Osteocyte (in vitro differentiated cells): ENCODE results near the gene SMARCE1. TPM values are rescaled to one million over a fixed set of nuclear protein-coding genes. Genes with fewer than 3 reads are reported as not detected.
A peak's percentile ranks its signal among the peaks of the same experiment; 100 is the strongest.

Experiments
- DNase-seq: peaks from one replicate; pipeline ENCODE4 v3.0.0; 2021; ENCODE audit warnings: mixed read lengths; ENCODE audit not compliant: unreplicated experiment; ENCODE audit errors: extremely low spot score
- H3K27ac Mint-ChIP-seq: one replicate; pipeline ENCODE4 v1.8.0; 2021; ENCODE audit warnings: mild to moderate bottlenecking, mixed read lengths; ENCODE audit not compliant: unreplicated experiment
- H3K27me3 Mint-ChIP-seq: one replicate; pipeline ENCODE4 v1.8.0; 2021; ENCODE audit warnings: mixed read lengths; ENCODE audit not compliant: unreplicated experiment
- H3K36me3 Mint-ChIP-seq: one replicate; pipeline ENCODE4 v1.8.0; 2021; ENCODE audit warnings: mixed read lengths; ENCODE audit not compliant: unreplicated experiment
- H3K4me1 Mint-ChIP-seq: one replicate; pipeline ENCODE4 v1.8.0; 2021; ENCODE audit warnings: mixed read lengths; ENCODE audit not compliant: unreplicated experiment
- H3K4me3 Mint-ChIP-seq: one replicate; pipeline ENCODE4 v1.8.0; 2021; ENCODE audit warnings: mild to moderate bottlenecking, moderate library complexity, mixed read lengths; ENCODE audit not compliant: unreplicated experiment
- H3K9me3 Mint-ChIP-seq: one replicate; pipeline ENCODE4 v1.8.0; 2021; ENCODE audit warnings: mixed read lengths; ENCODE audit not compliant: unreplicated experiment
- total RNA-seq: library from RNA; stranded (reverse); gene quantifications from 2 replicates; pipeline ENCODE4 v1.2.1, GENCODE V29; 2021
- TF ChIP-seq, protein P1 (sequence below): fragments of 200-600 bp; sonication (generic); IDR thresholded peaks from 2 replicates; pipeline ENCODE4 v1.5.0; 2021; ENCODE audit warnings: antibody characterized with exemption, mild to moderate bottlenecking, moderate library complexity

SMARCE1 gene
- total RNA-seq, 1 donor from 2014 or later, result 145 TPM

DNA sequence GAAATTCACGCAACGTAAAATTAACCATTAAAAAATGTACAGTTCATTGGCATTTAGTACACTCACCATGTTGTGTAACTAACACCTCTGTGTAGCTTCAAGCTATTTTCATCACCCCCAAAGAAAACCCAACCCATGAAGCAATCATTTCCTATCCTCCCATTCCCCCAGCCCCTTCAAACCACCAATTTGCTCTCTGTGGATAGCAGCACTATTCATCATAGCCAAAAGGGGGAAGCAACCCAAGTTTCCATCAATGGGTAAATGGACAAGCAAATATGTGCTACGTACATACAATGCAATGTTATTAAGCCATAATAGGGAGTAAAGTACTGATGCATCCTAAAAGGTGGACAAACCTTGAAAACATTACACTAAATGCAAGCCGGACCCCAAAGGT is 28.3 kb upstream of the SMARCE1 start:
- no peak overlapping the region for H3K27ac Mint-ChIP-seq
- TF ChIP-seq, protein P1, sequence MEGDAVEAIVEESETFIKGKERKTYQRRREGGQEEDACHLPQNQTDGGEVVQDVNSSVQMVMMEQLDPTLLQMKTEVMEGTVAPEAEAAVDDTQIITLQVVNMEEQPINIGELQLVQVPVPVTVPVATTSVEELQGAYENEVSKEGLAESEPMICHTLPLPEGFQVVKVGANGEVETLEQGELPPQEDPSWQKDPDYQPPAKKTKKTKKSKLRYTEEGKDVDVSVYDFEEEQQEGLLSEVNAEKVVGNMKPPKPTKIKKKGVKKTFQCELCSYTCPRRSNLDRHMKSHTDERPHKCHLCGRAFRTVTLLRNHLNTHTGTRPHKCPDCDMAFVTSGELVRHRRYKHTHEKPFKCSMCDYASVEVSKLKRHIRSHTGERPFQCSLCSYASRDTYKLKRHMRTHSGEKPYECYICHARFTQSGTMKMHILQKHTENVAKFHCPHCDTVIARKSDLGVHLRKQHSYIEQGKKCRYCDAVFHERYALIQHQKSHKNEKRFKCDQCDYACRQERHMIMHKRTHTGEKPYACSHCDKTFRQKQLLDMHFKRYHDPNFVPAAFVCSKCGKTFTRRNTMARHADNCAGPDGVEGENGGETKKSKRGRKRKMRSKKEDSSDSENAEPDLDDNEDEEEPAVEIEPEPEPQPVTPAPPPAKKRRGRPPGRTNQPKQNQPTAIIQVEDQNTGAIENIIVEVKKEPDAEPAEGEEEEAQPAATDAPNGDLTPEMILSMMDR, result no peak
- H3K36me3 Mint-ChIP-seq, result no peaks in the 10 kb centered on the region
- no peak for DNase-seq
- H3K9me3 Mint-ChIP-seq, result no peaks in the 10 kb centered on the region
- H3K27me3 Mint-ChIP-seq, result peaks cover 85% of the 10 kb centered on the region
- no peak overlapping the region for H3K4me3 Mint-ChIP-seq
- no peaks in the 10 kb centered on the region for H3K4me1 Mint-ChIP-seq

DNA sequence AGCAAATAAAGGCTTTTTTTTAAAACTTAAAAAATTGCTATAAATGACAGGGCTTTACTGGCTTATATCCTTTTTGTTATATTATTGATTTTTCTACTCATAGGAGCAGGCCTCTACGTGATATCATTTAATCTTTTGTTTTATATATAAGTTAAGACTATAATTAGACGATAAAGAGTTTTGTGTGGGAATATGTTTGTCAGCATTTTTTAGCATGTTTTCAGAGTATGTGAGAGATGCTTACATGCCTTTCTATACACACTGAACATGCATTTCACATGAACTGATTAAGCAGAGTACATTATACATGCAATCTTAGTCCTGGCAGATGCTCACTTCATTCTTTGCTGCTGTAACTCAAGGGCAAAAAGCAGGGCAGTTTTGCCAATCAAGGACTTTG is 25.0 kb upstream of the SMARCE1 start:
- Mint-ChIP-seq H3K4me3 (no peak overlapping the region), H3K27ac (no peak overlapping the region), H3K9me3 (no peaks in the 10 kb centered on the region), H3K27me3 (peaks cover 79% of the 10 kb centered on the region), H3K4me1 (no peaks in the 10 kb centered on the region), H3K36me3 (no peaks in the 10 kb centered on the region)
- DNase-seq, result no peak
- TF ChIP-seq, protein P1, result no peak

DNA sequence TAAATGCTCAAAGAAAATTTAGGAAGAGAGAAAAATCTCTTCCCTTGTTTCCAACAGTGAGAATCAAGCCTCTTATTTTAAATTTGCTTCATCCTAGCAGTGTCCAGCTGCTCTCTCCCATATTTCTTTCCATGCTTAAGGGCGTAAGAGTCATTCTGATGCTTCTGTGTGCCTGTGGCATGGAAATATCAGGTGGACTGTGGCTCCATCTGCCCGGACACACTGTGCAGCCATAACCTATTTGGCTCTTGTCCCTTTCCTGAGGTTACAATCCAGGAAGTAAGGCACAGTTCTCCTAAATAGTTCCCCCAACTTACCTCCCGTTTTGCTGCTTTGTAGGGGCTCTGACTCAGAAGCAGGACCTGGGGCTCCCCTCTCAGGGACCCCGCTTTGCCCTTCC is 23.7 kb upstream of the SMARCE1 start:
- TF ChIP-seq, protein P1, result no peak
- Mint-ChIP-seq H3K9me3 (no peaks in the 10 kb centered on the region), H3K27ac (no peak overlapping the region), H3K36me3 (no peaks in the 10 kb centered on the region), H3K4me3 (no peak overlapping the region), H3K27me3 (peaks cover 73% of the 10 kb centered on the region), H3K4me1 (no peaks in the 10 kb centered on the region)
- no peak for DNase-seq

DNA sequence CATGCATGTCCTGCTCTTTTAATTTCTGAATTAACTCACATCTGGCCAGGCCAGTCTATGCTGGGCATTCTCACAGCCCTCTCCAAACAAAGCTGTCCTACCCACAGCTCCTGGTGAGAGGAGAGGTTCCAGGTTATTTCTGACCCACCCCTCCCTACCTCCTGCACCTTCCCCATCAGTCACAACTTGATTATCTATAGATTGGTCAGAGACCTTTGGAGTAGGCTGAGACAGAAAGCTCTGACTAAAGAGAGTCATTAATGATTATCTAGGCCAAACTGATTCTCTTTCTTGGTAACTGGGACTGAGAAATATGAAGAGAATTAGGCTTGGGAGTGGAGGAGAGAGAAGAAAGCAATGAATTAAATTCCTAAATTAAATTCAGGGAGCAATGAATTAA is 18.7 kb upstream of the SMARCE1 start:
- TF ChIP-seq, protein P1, result no peak
- H3K4me1 Mint-ChIP-seq, result peaks cover 4% of the 10 kb centered on the region
- H3K27ac Mint-ChIP-seq, result no peak overlapping the region
- no peak for DNase-seq
- peaks cover 68% of the 10 kb centered on the region for H3K27me3 Mint-ChIP-seq
- H3K9me3 Mint-ChIP-seq, result no peaks in the 10 kb centered on the region
- no peak overlapping the region for H3K4me3 Mint-ChIP-seq
- no peaks in the 10 kb centered on the region for H3K36me3 Mint-ChIP-seq

DNA sequence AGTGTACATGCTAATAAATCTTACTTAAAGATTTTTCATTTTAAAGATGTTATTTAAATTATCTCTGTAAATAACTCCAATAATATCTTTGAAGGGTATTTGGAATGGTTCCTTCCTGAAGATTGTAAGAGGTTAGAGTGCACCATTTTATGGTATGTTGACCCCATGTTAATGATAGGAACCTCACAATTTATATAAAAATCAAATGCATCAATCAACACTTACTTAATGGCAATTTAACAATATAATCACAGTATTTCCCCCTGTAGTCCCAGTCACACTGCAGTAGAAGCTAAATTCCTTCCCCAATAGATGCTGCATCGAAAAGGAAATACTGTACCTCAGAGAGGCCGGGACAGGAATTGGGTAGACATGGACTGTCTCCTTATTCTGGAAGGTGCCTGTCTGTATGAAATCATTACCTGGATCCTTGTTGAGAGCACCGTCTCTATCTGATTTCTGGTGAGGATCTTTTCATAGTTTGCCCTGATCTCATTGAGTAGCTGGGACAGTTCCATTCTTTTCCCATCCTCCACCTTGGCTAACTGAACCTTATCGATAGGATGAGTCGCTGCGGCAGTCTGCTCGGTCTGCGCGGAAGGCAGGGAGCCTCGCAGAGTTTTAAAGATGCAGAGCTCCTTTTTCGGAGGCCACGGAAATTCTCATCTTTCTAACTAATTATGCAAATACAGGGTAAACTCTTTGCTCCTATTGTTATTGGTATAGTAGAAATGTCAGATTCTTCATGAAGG is 17.1 kb upstream of the SMARCE1 start, which contains the start of gene KRT222:
Gene KRT222, minus strand, starts transcription at position 596 of the 752 bp plus-strand sequence. Its CDS starts 78 bp downstream, at position 518.
- H3K36me3 Mint-ChIP-seq, result no peaks in the 10 kb centered on the region
- TF ChIP-seq, protein P1, result no peak
- H3K27me3 Mint-ChIP-seq, result peaks cover 65% of the 10 kb centered on the region
- no peak within 1 kb of the TSS for H3K27ac Mint-ChIP-seq
- H3K9me3 Mint-ChIP-seq, result no peaks in the 10 kb centered on the region
- DNase-seq, result no peak
- peaks cover 4% of the 10 kb centered on the region for H3K4me1 Mint-ChIP-seq
- peak within 1 kb of the TSS; percentile 11 for H3K4me3 Mint-ChIP-seq
